GM23338 (cell line): ENCODE results near the gene COLEC12. TPM values are rescaled to one million over a fixed set of nuclear protein-coding genes. Genes with fewer than 3 reads are reported as not detected.

Source experiments
- ATAC-seq: fragments of 200-7000 bp; cut with Tn5 transposase; 3 replicates; pipeline ENCODE4 v1.9.1; 2020
- DNase-seq: peaks from one replicate; pipeline ENCODE4 v3.0.0-alpha.2; 2015; ENCODE audit warnings: low spot score
- H2AFZ ChIP-seq: fragments of 200-600 bp; sonication (generic); 2 replicates; pipeline ENCODE4 v1.8.0; 2016; ENCODE audit warnings: antibody characterized with exemption, mild to moderate bottlenecking, moderate library complexity
- H3F3A ChIP-seq: fragments of 200-600 bp; sonication (generic); replicated peaks from 2 replicates; pipeline ENCODE4 v1.8.0; 2017; ENCODE audit warnings: antibody characterized with exemption, mixed run types, low read depth
- H3K27ac ChIP-seq: fragments of 200-600 bp; sonication (generic); 2 replicates; pipeline ENCODE4 v1.6.1; 2016; ENCODE audit warnings: low read depth
- H3K27me3 ChIP-seq: fragments of 200-600 bp; sonication (generic); 2 replicates; pipeline ENCODE4 v1.8.0; 2016; ENCODE audit warnings: mild to moderate bottlenecking, mixed run types, moderate library complexity; ENCODE audit not compliant: insufficient read depth
- H3K36me3 ChIP-seq: fragments of 200-600 bp; sonication (generic); 2 replicates; pipeline ENCODE4 v1.8.0; 2016; ENCODE audit warnings: mild to moderate bottlenecking; ENCODE audit not compliant: insufficient read depth
- H3K4me1 ChIP-seq: fragments of 200-600 bp; sonication (generic); 2 replicates; pipeline ENCODE4 v1.8.0; 2016; ENCODE audit warnings: mild to moderate bottlenecking, moderate library complexity; ENCODE audit not compliant: insufficient read depth
- H3K4me2 ChIP-seq: fragments of 200-600 bp; sonication (generic); 2 replicates; pipeline ENCODE4 v1.7.1; 2017; ENCODE audit warnings: mixed run types
- H3K4me3 ChIP-seq: fragments of 200-600 bp; sonication (generic); 2 replicates; pipeline ENCODE4 v1.6.1; 2016; ENCODE audit warnings: mixed run types
- H3K79me2 ChIP-seq: fragments of 200-600 bp; sonication (generic); replicated peaks from 2 replicates; pipeline ENCODE4 v1.8.0; 2017; ENCODE audit warnings: mild to moderate bottlenecking; ENCODE audit not compliant: insufficient read depth
- H3K9me2 ChIP-seq: fragments of 200-600 bp; sonication (generic); 2 replicates; pipeline ENCODE4 v1.8.0; 2017; ENCODE audit not compliant: insufficient read depth
- H4K20me1 ChIP-seq: fragments of 200-600 bp; sonication (generic); replicated peaks from 2 replicates; pipeline ENCODE4 v1.8.0; 2017; ENCODE audit warnings: mild to moderate bottlenecking; ENCODE audit not compliant: insufficient read depth
- H3K27ac Mint-ChIP-seq: 2 replicates; pipeline ENCODE4 v1.8.0; 2020; ENCODE audit warnings: inconsistent platforms, mild to moderate bottlenecking, moderate library complexity, mixed read lengths
- H3K27me3 Mint-ChIP-seq: 3 replicates; pipeline ENCODE4 v1.8.0; 2022; ENCODE audit warnings: low read depth, mild to moderate bottlenecking, moderate library complexity, mixed read lengths, inconsistent platforms; ENCODE audit not compliant: insufficient read depth, poor library complexity
- H3K36me3 Mint-ChIP-seq: 3 replicates; pipeline ENCODE4 v1.8.0; 2021; ENCODE audit warnings: low read depth, mild to moderate bottlenecking, inconsistent platforms, moderate library complexity, mixed read lengths
- H3K4me1 Mint-ChIP-seq: 3 replicates; pipeline ENCODE4 v1.8.0; 2020; ENCODE audit warnings: mild to moderate bottlenecking, inconsistent platforms, mixed read lengths
- H3K4me3 Mint-ChIP-seq: 3 replicates; pipeline ENCODE4 v1.8.0; 2021; ENCODE audit warnings: moderate library complexity, mild to moderate bottlenecking, inconsistent platforms, mixed read lengths
- H3K9me3 Mint-ChIP-seq: 3 replicates; pipeline ENCODE4 v1.8.0; 2020; ENCODE audit warnings: moderate library complexity, mild to moderate bottlenecking, inconsistent platforms, mixed read lengths
- CREB1 ChIP-seq: fragments of 250-450 bp; sonication (Bioruptor Pico); IDR thresholded peaks from 2 replicates; pipeline ENCODE4 v1.5.0; 2020; ENCODE audit warnings: low read depth, mild to moderate bottlenecking, moderate library complexity
- EZH2 ChIP-seq: fragments of 200-600 bp; sonication (generic); IDR thresholded peaks from one replicate; pipeline ENCODE4 v1.8.0; 2017; ENCODE audit warnings: antibody characterized with exemption, mild to moderate bottlenecking, low read depth; ENCODE audit not compliant: unreplicated experiment
- EZH2phosphoT487 ChIP-seq: fragments of 200-600 bp; sonication (generic); IDR thresholded peaks from one replicate; pipeline ENCODE4 v1.8.1; 2018; ENCODE audit warnings: antibody characterized with exemption; ENCODE audit not compliant: unreplicated experiment
- JUNB ChIP-seq: IDR thresholded peaks from one replicate; pipeline ENCODE4 v1.6.1; 2016; ENCODE audit warnings: antibody characterized with exemption; ENCODE audit not compliant: unreplicated experiment
- NANOG ChIP-seq: IDR thresholded peaks from 2 replicates; pipeline ENCODE4 v1.6.1; 2016; ENCODE audit warnings: antibody characterized with exemption, borderline replicate concordance
- POLR2AphosphoS5 ChIP-seq: IDR thresholded peaks from 2 replicates; pipeline ENCODE4 v1.6.1; 2016; ENCODE audit warnings: antibody characterized with exemption, low read depth
- STAT1 ChIP-seq: IDR thresholded peaks from one replicate; pipeline ENCODE4 v1.6.1; 2016; ENCODE audit warnings: antibody characterized with exemption; ENCODE audit not compliant: unreplicated experiment
- ZNF114 ChIP-seq: fragments of 250-450 bp; sonication (Bioruptor Pico); IDR thresholded peaks from 2 replicates; pipeline ENCODE4 v1.5.0; 2020; ENCODE audit warnings: mild to moderate bottlenecking, moderate library complexity
- ZNF331 ChIP-seq: fragments of 250-450 bp; sonication (Bioruptor Pico); IDR thresholded peaks from 2 replicates; pipeline ENCODE4 v1.5.0; 2020; ENCODE audit warnings: low read depth, mild to moderate bottlenecking, moderate library complexity
- polyA plus RNA-seq: library from polyadenylated mRNA; unstranded; fragments of >200 nt; fragmentation: Nextera tagmentation; extraction: Ambion mirVana; gene quantifications from 2 replicates; pipeline ENCODE4 v1.2.1, GENCODE V29; 2016
- total RNA-seq: library from RNA; depleted of rRNA; stranded (reverse); fragments of >200 nt; shearing (Covaris generic); gene quantifications from 2 replicates; pipeline ENCODE4 v1.2.3, GENCODE V29; 2014
- TF ChIP-seq, protein P1 (sequence below): IDR thresholded peaks from 2 replicates; pipeline ENCODE4 v1.6.1; 2016; ENCODE audit warnings: antibody characterized with exemption
- TF ChIP-seq, protein P2 (sequence below): IDR thresholded peaks from one replicate; pipeline ENCODE4 v1.6.1; 2018; ENCODE audit warnings: antibody characterized with exemption; ENCODE audit not compliant: unreplicated experiment
- TF ChIP-seq, protein P3 (sequence below): fragments of 250-450 bp; sonication (Bioruptor Pico); IDR thresholded peaks from 2 replicates; pipeline ENCODE4 v1.5.0; 2020; ENCODE audit warnings: mild to moderate bottlenecking, moderate library complexity
- TF ChIP-seq, protein P4 (sequence below), 2 experiments: fragments of 200-600 bp in 1 of 2; sonication (generic) in 1 of 2; conservative IDR thresholded peaks; 2 replicates each; pipeline versions ENCODE4 v1.5.1 to v1.6.1; 2016 to 2017; ENCODE audit warnings: antibody characterized with exemption in 2 of 2, low read depth in 2 of 2, mild to moderate bottlenecking in 2 of 2, moderate library complexity in 1 of 2

The COLEC12 gene
- total and polyA plus RNA-seq, 2 experiments from 2014 or later, result 1.1 to 3.2 TPM

- H3K27ac ChIP-seq, result no peak overlapping the region
- H3K4me1 Mint-ChIP-seq, result no peaks in the 10 kb centered on the region
- H3K27me3 Mint-ChIP-seq, result peaks cover 5% of the 10 kb centered on the region
- H3K36me3 ChIP-seq, result no peaks in the 10 kb centered on the region
- no peaks in the 10 kb centered on the region for H3F3A ChIP-seq
- H4K20me1 ChIP-seq, result no peaks in the 10 kb centered on the region; the same call in 1 of the 2 replicates
- DNase-seq, result no peak
- no peaks in the 10 kb centered on the region for H3K79me2 ChIP-seq
- no peak overlapping the region for H3K4me3 Mint-ChIP-seq
- H3K27me3 ChIP-seq, result no peaks in the 10 kb centered on the region
- no peak overlapping the region for H2AFZ ChIP-seq
- TF ChIP-seq, protein P1, sequence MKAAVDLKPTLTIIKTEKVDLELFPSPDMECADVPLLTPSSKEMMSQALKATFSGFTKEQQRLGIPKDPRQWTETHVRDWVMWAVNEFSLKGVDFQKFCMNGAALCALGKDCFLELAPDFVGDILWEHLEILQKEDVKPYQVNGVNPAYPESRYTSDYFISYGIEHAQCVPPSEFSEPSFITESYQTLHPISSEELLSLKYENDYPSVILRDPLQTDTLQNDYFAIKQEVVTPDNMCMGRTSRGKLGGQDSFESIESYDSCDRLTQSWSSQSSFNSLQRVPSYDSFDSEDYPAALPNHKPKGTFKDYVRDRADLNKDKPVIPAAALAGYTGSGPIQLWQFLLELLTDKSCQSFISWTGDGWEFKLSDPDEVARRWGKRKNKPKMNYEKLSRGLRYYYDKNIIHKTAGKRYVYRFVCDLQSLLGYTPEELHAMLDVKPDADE, result no peak
- TF ChIP-seq, protein P2, sequence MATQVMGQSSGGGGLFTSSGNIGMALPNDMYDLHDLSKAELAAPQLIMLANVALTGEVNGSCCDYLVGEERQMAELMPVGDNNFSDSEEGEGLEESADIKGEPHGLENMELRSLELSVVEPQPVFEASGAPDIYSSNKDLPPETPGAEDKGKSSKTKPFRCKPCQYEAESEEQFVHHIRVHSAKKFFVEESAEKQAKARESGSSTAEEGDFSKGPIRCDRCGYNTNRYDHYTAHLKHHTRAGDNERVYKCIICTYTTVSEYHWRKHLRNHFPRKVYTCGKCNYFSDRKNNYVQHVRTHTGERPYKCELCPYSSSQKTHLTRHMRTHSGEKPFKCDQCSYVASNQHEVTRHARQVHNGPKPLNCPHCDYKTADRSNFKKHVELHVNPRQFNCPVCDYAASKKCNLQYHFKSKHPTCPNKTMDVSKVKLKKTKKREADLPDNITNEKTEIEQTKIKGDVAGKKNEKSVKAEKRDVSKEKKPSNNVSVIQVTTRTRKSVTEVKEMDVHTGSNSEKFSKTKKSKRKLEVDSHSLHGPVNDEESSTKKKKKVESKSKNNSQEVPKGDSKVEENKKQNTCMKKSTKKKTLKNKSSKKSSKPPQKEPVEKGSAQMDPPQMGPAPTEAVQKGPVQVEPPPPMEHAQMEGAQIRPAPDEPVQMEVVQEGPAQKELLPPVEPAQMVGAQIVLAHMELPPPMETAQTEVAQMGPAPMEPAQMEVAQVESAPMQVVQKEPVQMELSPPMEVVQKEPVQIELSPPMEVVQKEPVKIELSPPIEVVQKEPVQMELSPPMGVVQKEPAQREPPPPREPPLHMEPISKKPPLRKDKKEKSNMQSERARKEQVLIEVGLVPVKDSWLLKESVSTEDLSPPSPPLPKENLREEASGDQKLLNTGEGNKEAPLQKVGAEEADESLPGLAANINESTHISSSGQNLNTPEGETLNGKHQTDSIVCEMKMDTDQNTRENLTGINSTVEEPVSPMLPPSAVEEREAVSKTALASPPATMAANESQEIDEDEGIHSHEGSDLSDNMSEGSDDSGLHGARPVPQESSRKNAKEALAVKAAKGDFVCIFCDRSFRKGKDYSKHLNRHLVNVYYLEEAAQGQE, result no peak
- TF ChIP-seq, protein P3, sequence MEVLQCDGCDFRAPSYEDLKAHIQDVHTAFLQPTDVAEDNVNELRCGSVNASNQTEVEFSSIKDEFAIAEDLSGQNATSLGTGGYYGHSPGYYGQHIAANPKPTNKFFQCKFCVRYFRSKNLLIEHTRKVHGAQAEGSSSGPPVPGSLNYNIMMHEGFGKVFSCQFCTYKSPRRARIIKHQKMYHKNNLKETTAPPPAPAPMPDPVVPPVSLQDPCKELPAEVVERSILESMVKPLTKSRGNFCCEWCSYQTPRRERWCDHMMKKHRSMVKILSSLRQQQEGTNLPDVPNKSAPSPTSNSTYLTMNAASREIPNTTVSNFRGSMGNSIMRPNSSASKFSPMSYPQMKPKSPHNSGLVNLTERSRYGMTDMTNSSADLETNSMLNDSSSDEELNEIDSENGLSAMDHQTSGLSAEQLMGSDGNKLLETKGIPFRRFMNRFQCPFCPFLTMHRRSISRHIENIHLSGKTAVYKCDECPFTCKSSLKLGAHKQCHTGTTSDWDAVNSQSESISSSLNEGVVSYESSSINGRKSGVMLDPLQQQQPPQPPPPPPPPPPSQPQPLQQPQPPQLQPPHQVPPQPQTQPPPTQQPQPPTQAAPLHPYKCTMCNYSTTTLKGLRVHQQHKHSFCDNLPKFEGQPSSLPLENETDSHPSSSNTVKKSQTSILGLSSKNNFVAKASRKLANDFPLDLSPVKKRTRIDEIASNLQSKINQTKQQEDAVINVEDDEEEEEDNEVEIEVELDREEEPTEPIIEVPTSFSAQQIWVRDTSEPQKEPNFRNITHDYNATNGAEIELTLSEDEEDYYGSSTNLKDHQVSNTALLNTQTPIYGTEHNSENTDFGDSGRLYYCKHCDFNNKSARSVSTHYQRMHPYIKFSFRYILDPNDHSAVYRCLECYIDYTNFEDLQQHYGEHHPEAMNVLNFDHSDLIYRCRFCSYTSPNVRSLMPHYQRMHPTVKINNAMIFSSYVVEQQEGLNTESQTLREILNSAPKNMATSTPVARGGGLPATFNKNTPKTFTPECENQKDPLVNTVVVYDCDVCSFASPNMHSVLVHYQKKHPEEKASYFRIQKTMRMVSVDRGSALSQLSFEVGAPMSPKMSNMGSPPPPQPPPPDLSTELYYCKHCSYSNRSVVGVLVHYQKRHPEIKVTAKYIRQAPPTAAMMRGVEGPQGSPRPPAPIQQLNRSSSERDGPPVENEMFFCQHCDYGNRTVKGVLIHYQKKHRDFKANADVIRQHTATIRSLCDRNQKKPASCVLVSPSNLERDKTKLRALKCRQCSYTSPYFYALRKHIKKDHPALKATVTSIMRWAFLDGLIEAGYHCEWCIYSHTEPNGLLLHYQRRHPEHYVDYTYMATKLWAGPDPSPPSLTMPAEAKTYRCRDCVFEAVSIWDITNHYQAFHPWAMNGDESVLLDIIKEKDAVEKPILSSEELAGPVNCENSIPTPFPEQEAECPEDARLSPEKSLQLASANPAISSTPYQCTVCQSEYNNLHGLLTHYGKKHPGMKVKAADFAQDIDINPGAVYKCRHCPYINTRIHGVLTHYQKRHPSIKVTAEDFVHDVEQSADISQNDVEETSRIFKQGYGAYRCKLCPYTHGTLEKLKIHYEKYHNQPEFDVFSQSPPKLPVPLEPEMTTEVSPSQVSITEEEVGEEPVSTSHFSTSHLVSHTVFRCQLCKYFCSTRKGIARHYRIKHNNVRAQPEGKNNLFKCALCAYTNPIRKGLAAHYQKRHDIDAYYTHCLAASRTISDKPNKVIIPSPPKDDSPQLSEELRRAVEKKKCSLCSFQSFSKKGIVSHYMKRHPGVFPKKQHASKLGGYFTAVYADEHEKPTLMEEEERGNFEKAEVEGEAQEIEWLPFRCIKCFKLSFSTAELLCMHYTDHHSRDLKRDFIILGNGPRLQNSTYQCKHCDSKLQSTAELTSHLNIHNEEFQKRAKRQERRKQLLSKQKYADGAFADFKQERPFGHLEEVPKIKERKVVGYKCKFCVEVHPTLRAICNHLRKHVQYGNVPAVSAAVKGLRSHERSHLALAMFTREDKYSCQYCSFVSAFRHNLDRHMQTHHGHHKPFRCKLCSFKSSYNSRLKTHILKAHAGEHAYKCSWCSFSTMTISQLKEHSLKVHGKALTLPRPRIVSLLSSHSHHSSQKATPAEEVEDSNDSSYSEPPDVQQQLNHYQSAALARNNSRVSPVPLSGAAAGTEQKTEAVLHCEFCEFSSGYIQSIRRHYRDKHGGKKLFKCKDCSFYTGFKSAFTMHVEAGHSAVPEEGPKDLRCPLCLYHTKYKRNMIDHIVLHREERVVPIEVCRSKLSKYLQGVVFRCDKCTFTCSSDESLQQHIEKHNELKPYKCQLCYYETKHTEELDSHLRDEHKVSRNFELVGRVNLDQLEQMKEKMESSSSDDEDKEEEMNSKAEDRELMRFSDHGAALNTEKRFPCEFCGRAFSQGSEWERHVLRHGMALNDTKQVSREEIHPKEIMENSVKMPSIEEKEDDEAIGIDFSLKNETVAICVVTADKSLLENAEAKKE (CRISPR knock-in tag), result no peak
- no peak for TF ChIP-seq ZNF331 (CRISPR knock-in tag)
- TF ChIP-seq, protein P4, sequence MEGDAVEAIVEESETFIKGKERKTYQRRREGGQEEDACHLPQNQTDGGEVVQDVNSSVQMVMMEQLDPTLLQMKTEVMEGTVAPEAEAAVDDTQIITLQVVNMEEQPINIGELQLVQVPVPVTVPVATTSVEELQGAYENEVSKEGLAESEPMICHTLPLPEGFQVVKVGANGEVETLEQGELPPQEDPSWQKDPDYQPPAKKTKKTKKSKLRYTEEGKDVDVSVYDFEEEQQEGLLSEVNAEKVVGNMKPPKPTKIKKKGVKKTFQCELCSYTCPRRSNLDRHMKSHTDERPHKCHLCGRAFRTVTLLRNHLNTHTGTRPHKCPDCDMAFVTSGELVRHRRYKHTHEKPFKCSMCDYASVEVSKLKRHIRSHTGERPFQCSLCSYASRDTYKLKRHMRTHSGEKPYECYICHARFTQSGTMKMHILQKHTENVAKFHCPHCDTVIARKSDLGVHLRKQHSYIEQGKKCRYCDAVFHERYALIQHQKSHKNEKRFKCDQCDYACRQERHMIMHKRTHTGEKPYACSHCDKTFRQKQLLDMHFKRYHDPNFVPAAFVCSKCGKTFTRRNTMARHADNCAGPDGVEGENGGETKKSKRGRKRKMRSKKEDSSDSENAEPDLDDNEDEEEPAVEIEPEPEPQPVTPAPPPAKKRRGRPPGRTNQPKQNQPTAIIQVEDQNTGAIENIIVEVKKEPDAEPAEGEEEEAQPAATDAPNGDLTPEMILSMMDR (conservative IDR thresholded peaks at IDR 0.05; ENCODE audit: low read depth in 2 of 2), result no peak
- no peak for TF ChIP-seq EZH2phosphoT487
- TF ChIP-seq EZH2, result no peak
- TF ChIP-seq CREB1, result no peak
- TF ChIP-seq NANOG, result no peak
- no peak for TF ChIP-seq ZNF114
- TF ChIP-seq STAT1, result no peak
- TF ChIP-seq JUNB, result no peak
- no peak for TF ChIP-seq POLR2AphosphoS5
- H3K36me3 Mint-ChIP-seq, result no peaks in the 10 kb centered on the region
- no peak overlapping the region for H3K4me3 ChIP-seq
- no peak for ATAC-seq
- no peak overlapping the region for H3K4me2 ChIP-seq
- H3K27ac Mint-ChIP-seq, result no peak overlapping the region
- no peaks in the 10 kb centered on the region for H3K4me1 ChIP-seq
- no peaks in the 10 kb centered on the region for H3K9me2 ChIP-seq
- H3K9me3 Mint-ChIP-seq, result no peaks in the 10 kb centered on the region
Observed at GRCh38 chr18:320155-320554, 180.3 kb downstream of the COLEC12 start.
